GDM1 (cell line): ENCODE measurements around the gene DPH1.
"Not testable (repeated sequence)": the region's sequence is repeated elsewhere in the genome, so short reads cannot be mapped to it uniquely, and the experiment has no call there.

Experiments
- DNase-seq: peaks from one replicate; lab custom pipeline; 2025; lab: John Stamatoyannopoulos, UW

Gene DPH1

DNA sequence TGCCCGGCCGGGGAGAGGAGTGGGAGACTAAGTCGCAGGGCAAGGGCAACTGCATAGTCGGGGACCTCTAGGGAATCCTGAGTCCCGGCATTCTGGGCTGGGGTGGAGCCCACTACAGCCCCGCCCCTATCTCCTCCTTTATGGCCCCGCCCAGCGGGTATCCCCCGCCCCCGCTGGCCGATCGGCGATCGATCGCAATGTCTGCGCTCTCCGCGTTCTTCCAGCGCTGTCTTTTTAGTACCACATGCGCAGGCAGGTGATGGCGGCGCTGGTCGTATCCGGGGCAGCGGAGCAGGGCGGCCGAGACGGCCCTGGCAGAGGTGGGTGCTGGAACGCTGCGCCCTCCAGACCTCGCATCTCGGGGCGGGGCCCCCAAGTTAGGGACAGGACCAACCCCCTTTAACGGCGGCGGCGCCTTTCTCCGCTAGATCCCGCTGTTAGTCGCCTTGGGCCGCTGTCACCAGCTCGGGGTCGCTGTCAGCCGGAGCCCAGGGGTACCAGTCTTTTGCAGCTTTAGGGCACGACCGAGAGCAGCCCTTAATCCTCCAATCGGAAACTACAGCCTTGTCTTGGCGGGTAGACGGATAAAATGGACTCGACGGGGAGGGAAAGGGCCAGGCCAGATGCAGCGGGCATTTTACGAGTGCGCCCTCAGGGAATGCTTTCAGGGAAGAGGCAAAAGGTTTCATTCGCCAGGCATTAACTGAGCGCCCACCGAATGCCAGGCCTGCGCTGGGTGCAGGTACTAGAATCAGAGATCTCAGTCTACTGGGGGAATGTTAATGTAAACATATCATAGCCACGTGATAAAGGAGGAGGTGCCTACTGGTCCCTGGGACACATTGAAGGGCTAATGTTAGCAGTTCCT is at the start of gene DPH1:
TSS of gene DPH1 (plus strand) at position 243 of the 868 bp plus-strand sequence. CDS start at position 260, 17 bp downstream.
- peak; percentile 78 for DNase-seq

DNA sequence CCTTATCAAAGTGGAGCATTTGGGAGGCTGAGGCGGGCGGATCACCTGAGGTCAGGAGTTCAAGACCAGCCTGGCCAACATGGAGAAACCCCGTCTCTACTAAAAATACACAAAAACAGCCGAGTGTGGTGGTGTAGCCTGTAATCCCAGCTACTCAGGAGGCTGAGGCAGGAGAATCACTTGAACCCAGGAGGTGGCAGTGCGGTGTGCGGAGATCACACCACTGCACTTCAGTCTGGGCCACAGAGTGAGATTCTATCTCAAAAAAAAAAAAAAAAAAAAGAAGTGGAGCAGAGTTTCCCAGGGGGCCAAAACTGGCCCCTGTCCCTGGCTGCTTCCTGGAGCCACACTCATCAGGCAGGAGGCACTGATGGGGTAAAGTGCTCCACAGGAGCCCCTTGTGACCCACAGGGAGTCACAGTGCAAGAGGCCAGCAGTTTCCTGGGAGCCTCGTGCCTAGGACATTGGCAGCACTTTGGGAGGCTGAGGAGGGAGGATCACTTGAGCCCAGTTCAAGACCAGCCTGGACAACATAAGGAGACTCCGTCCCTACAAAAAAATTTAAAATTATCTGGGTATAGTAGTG is 49.2 kb upstream of the DPH1 start:
- DNase-seq = no peak

DNA sequence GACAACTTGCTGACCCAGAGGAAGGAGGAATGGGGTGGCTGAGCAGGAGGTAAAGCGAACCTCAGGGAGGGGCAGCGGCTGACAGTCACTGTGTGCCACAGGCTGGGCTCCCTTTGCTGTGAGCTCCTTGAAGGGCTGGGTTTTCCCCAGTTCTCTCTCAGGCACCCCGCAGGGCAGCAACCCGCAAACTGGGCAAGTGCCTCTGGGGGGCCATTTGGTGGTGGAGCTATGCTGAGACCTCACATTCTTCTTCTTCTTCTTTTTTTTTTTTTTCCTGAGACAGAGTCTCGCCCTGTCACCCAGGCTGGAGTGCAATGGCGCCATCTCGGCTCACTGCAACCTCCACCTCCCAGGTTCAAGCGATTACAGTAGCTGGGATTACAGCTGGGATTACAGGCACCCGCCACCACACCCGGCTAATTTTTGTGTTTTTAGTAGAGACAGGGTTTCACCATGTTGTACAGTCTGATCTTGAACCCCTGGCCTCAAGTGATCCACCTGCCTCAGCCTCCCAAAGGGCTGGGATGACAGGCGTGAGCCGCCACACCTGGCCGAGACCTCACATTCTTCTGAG is 47.1 kb upstream of the DPH1 start:
- DNase-seq = not testable (repeated sequence)

DNA sequence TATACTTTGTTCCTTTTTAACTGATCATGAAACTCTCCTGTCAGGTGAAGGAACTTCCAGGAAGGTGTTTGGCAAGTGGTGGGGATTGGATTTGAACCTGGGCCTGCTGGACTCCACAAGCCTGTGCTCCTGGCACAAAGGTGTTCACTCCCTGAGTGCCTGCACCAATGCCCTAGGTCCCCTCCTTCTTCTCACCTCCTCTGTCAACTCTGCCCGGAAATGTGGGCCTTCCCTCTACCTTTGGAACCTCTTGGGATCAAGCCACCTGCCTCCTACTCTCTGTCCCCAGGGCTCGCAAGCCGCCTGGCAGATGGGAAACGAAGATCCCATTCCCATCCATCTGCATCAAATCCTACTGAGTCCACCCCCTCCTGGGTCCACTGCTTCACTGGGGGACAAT is 44.9 kb upstream of the DPH1 start:
- no peak for DNase-seq

DNA sequence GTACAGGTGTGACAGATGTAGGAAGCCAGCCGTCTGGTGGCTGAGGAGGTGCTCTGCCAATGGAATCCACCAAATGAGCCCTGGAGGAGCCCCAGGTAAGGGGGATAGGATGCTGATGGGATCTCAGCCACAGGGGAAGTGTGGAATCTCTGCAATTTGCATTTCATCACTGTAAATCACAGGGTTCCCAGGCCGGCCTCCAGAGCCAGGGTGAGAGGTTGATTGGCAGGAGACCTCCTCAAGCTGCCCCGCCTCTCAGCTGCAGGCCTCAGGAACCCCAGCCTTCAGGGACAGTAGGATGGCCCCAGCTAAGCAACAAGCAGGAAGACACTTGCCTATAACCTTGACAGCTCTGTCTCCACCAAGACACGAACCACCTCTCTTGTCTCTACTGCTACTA is 44.3 kb upstream of the DPH1 start:
- no peak for DNase-seq

DNA sequence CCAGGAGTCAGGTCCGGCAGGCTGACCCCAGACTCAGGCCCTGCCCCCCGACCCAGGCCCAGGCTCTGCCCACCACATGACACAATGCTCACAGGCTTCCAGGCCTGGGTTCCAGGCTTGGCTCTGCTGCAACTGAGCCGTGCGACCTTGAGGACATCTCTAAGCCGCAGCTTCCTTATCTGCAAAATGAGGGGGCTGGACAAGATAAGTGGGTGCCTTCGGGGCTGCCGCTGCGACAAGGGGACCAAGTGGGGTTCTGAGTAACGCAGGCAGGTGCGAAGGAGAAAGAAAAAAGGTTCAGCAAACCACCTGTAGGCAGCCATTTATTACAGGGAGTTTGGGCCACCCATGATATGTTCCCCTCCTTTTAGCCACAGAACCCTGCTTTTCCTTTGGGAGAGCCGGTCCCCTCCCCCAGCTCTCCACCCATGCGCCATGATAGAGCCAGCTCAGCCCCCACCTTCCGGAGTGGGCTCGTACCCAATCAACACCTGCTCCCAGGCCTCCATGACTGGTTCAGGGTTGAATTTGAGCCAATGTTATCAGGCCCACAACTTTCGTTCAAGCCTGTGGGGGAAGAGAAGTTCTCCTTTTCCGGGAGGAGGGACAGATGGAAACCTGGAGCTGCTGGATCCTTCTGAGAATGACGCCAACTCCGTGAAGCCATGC is 43.0 kb upstream of the DPH1 start:
- no peak for DNase-seq

DNA sequence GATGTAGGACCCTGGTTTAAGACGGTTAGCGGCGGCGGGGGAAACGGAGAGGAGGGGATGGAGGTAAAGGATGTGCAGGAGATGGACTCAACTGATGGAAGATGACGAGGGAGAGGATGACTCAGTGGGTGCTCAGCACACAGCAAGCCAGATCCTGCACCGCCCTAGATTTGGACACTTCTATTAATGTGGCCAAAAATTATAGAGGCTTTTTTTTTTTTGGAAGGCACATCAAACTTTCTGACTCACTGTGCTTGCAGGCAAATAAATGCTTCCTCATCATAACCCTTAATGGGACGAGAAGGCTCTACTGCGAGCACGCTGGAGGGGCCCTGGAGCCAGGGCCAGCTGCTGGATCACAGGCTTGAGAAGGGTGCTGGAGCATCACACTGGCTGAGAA is 40.8 kb upstream of the DPH1 start:
- no peak for DNase-seq

DNA sequence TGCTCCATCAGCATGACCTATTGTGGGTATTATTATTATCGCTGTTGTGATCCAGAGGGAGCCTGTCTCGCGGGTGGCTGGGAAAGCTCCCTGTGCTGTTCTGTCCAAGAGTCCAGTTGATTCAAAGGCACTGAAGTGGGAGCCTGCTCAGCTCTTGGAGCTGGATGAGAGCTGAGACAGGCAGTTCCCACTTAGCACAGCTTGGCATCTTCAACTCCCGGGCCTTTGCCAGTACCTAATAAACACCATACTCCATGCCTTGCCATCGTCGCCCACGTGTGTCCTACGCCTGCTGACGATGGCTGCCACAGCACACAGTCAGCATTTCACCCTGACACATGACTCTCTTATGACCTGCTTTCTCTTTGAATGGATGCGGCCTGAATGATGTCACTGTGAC is 37.4 kb upstream of the DPH1 start:
- DNase-seq = no peak

DNA sequence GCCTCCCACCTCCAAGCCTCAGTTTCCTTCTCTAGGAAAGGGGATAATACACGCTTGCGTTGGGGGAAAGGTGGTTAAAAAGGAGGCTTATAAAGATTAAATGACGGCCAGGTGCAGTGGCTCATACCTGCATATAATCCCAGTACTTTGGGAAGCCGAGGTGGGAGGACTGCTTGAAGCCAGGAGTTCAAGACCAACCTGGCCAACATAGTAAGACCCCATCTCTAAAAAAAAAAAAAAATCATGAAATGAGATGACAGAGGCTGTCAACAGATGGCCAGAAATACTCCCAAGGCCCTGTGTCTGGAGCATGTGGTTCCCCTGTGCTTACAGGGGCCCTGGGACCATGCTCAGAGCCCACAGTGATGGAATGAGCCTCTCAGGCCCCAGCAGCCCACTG is 35.2 kb upstream of the DPH1 start:
- no peak for DNase-seq

DNA sequence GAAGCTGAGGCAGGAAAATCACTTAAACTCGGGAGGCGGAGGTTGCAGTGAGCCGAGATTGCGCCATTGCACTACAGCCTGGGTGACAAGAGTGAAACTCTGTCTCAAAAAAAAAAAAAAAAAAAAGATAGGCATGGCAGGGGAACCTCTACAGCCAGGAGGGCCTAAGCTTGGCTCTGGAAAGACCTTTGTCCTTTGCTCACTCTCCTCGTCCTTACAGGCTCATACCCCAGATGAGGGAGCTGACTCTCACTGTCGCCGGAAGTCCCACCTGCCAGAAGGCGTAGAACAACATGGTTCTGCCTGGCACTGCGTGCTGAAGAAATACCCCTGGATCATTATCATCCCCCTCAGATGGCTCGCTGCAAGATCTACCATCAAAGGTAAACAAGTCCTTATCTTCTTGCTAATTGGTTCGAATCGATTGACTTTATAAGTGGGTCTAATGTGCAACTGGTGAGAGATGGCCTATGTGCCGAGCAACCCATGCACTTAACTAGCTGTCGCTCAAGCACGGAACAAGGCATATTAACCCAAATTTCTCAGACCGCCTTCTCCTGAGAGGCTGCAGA is 34.5 kb upstream of the DPH1 start:
- no peak for DNase-seq

DNA sequence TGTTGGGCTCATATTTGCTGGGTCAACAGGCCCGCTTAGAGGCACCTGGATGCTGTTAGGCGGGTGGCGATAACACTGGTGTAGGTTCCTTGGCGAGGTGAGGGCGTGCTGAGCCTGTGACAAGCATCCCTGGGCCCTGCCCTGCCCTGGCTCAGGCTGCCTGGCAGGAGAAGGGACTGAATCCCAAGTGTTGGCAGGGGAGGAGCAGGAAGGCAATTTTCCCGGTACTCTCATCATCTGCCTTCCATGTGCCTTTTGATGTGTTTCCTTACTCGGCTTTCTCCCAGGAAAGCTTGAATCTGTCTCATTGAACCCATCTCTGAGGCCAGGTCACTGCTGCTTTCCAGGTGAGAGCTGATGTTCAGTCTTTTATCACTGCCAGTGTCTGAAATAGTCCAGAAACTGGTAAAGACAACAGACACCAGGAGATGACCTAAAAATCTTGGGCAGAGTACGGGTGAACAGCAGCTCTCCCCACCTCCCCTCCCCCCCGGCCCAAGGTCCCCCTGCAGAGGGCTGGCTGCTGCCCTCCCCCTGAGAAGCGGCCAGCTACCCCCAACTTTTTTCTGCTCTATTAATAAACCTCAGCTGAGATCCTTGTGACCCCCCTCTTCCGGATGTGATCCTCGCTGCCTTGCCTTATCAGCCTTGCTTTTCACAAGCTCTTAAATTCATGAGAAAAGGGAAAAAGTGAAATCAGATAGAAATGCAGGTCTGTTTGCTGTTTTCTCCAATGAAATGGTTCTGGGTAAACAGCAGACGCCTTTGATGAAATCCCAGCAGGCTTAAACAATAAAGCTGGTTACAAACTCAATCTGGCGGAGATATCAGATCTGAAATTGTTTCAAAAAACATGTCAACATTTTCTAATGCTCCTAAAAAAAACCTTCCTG is 33.8 kb upstream of the DPH1 start:
- DNase-seq = no peak

DNA sequence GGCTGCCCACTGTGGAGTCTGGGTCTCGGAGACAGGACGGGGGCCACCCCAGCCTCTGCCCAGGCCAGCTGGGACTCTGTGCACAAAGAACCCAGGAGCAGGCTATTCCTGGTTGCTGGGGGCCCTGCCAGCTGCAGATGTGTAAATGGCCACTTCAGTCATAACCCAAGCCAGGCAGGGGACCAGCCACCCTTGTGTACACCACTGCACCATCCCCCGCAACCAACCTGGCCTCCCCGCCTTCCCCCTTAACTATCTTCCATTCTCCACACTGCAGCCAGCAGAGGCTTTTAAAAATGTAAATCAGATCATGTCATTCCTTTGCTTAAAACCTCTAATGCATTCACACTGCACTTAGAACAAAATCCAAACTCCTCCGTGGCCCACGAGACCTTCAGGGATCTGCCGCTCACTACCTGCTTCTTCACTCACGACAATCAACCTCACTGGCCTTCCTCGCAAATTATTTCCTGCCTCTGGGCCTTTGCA is 33.1 kb upstream of the DPH1 start:
- DNase-seq = no peak

DNA sequence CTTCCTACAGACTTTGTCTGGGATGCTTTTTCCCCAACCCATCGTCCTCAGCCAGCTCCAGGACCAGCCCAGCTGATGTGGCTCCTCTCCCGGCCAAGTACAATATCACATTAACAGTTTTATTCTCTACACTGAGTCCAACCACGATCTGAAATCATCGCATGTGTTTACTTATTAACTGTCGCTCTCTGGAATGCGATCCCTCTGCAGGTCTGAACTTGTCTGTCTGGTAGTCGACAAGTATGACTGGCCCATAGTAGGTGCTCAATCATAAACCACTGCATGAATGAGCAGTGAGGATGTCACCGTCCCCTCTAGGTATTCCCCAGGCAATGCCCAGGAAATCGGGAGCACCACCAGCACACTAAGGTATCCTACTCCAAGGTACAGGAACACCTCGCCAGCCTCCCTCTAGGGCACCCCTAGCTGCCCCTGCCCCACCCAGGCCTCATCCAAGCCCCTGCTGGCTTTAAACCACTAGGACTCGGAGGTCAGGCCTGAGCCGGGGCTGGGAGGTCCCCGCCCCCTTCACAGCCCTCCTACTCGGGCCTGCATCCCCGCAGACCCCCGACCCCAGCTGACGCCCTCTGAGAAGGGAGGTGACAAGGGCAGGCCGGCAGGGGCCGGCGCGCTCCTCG is 32.5 kb upstream of the DPH1 start:
- DNase-seq = no peak

DNA sequence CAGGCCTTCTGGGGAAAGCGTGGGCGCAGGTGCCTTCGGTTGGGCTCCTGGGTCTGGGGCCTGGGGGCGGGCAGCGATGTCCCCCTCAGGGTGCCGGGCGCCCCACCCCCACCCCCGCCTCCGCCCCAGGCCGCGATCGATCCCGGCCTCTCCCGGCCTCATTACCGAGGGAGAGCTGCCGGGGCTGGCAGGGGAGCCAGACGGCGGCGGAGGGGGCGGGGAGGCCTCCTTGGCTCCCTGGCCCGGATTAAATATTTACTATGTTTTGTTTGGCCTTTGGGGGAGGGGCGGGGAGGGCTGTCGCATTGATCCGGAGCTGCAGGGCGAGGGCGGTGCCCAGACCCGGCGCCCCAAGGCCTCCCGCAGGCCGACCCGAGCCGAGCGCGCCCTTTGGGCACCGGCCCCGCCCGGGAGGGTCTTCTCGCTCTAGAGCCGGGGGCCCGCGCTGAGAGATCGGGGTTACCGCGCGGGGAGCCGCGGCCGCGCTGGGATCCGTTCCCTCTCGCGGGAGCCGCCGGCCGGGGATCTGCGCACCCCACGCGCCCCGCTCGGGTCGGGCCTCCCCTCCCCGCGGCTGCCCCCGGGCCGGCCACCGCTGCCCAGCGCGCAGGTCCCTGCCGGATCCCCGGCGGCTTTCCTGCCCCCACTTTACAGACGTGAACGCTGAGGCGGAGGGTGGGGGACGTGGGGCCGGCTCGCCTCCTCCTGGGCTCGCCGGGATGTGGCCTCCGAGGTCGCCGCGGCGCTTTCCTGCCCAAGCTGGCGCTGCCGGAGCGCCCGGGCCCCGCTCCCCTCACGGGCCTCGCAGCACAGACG is 31.8 kb upstream of the DPH1 start:
- no peak for DNase-seq

DNA sequence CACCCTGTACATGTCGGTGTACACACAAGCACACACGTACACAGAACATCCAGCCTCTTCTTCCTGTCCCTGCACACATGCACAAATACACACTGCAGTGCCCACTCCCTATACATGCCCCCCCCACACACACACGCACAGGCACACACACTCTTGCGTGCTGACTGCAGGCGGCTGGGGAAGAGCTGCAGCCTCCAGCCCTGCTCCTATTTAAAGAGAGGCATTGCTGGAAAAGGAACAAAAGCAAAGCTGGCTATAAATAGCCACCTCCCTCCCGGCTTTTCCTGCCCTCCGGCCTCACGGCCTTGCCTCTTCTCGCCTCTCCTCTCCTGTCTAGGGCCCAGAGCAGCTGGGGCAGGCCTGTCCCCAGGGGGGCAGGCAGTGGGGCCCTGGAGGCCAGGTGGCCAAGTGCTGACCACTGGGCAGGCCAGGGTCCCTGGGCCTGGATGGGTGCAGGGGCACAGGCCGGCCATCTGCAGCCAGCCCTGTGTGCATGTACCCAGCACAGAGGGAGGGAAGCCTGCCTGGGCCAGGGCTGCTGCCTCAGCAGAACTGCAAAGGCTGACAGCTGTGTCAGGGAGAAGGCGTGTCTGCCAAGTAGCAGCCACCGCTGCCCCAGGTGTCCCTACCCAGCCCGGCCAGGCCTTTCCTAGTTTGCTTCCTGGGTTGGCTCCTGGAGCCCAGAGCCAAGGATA is 30.2 kb upstream of the DPH1 start:
- DNase-seq = peak; percentile 19

DNA sequence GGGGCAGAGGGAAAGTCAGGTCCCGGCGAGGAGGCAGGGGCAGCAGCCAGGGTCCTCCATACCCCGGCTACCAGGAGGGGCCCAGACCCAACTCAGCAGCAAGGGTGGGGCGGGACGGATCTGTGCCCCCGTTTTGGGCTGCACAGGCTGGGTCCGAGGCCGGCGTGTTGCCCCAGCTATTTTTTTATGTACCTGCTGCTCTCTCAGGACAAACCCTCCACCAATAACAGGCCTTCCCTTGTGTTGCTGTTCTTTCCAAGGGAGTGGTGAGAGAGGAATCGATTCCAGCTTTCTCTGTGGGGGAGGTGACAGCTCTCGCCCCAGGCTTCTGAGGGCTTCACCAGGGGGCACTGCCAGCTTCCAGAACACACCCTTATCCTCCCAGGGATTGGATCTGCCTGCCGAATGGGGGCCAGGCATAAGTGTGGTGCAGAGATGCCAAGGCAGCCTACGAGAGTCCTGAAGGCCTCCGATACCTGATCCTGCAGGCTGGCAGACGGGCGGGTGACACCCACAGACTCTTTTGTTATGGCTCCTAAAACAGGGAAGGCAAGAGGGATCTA is 27.1 kb upstream of the DPH1 start:
- no peak for DNase-seq

DNA sequence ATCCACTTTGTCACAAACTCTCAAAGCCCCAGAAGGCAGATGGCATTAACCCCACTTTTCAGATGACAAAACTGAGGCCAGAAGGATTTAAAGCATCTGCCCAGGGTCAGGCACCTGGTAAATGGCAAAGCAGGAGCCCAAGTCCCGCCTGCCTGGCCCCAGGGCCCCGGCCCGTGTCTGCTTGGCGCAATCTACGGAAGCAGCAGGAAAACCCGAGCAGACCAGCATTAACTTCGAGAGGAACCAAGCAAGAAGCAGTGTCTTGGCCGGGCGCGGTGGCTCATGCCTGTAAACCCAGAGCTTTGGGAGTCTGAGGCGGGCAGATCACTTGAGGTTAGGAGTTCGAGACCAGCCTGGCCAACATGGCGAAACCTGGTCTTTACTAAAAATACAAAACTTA is 26.4 kb upstream of the DPH1 start:
- no peak for DNase-seq

DNA sequence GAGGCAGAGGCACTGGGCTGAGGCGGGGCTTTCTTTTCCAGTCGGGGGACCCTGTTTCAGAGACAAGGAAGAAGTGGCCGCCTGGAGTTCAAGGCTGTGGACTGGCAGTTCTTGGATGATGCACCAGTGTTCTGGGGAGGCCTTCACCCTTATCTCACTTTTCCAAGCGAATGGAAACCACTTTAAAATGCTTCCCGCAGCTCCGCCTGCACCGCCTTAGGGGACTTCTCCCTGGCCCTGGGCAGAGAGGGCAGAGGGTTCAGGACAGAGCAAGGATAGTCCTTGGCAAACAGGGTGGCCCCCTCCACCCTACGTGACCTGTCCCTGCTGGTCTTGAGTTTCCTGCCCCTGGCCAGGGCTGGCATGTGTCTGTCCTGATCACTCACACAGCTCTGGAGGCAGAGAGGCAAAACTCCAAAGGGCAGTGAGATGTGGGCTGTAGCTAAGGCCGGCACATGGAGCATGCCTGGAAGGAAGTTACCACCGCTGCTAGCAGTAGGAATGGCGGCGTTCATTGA is 25.5 kb upstream of the DPH1 start:
- DNase-seq = no peak
